Spleen (tissue), 7 donors: Measurements from ENCODE around the gene KNL1.
"Not testable (repeated sequence)": the region's sequence is repeated elsewhere in the genome, so short reads cannot be mapped to it uniquely, and the experiment has no call there.

Experiments
- POLR2AphosphoS5 ChIP-seq, 3 donors: sonication (generic); formaldehyde crosslinking; IDR thresholded peaks; one replicate each; pipeline ENCODE4 v1.5.1; 2017; ENCODE audit warnings: antibody characterized with exemption in 3 of 3
- TF ChIP-seq, protein P1 (sequence below), 11 experiments: fragments of 200-600 bp in 7 of 11; fragments of 450-650 bp in 4 of 11; sonication (generic) in 4 of 11; IDR thresholded peaks in 8 of 11; conservative IDR thresholded peaks in 3 of 11; 1 replicate in 7 of 11; 2 replicates in 4 of 11; pipeline versions ENCODE4 v1.4.0 to v1.8.0; 2016 to 2021; ENCODE audit warnings: antibody characterized with exemption in 11 of 11, inconsistent platforms in 4 of 11, mild to moderate bottlenecking in 1 of 11
- donor health status: DM: no; HTN: no; CAD: no; lungs with moderate emphysema.
- donor health status: DM: no; HTN: no; CAD: no.
- donor health status: DM: no; HTN: no; CAD: no.

DNA sequence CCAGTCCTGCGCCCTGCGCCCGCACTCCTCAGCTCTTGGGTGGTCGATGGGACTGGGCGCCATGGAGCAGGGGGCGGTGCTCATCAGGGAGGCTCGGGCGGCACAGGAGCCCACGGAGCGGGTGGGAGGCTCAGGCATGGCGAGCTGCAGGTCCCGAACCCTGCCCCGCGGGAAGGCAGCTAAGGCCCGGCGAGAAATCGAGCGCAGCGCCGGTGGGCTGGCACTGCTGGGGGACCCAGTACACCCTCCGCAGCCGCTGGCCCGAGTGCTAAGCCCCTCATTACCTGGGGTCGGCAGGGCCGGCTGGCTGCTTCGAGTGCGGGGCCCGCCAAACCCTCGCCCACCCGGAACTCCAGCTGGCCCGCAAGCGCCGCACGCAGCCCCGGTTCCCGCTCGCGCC is 82.9 kb downstream of the KNL1 start:
- TF ChIP-seq, protein P1, sequence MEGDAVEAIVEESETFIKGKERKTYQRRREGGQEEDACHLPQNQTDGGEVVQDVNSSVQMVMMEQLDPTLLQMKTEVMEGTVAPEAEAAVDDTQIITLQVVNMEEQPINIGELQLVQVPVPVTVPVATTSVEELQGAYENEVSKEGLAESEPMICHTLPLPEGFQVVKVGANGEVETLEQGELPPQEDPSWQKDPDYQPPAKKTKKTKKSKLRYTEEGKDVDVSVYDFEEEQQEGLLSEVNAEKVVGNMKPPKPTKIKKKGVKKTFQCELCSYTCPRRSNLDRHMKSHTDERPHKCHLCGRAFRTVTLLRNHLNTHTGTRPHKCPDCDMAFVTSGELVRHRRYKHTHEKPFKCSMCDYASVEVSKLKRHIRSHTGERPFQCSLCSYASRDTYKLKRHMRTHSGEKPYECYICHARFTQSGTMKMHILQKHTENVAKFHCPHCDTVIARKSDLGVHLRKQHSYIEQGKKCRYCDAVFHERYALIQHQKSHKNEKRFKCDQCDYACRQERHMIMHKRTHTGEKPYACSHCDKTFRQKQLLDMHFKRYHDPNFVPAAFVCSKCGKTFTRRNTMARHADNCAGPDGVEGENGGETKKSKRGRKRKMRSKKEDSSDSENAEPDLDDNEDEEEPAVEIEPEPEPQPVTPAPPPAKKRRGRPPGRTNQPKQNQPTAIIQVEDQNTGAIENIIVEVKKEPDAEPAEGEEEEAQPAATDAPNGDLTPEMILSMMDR (IDR thresholded peaks at IDR 0.05 in 8 of 11, conservative IDR thresholded peaks at IDR 0.05 in 3 of 11) = not testable (repeated sequence)
- not testable (repeated sequence) for TF ChIP-seq POLR2AphosphoS5 (IDR thresholded peaks at IDR 0.05)
